ENCODE results near the gene RAPGEF3.

RAPGEF3 gene

DNA sequence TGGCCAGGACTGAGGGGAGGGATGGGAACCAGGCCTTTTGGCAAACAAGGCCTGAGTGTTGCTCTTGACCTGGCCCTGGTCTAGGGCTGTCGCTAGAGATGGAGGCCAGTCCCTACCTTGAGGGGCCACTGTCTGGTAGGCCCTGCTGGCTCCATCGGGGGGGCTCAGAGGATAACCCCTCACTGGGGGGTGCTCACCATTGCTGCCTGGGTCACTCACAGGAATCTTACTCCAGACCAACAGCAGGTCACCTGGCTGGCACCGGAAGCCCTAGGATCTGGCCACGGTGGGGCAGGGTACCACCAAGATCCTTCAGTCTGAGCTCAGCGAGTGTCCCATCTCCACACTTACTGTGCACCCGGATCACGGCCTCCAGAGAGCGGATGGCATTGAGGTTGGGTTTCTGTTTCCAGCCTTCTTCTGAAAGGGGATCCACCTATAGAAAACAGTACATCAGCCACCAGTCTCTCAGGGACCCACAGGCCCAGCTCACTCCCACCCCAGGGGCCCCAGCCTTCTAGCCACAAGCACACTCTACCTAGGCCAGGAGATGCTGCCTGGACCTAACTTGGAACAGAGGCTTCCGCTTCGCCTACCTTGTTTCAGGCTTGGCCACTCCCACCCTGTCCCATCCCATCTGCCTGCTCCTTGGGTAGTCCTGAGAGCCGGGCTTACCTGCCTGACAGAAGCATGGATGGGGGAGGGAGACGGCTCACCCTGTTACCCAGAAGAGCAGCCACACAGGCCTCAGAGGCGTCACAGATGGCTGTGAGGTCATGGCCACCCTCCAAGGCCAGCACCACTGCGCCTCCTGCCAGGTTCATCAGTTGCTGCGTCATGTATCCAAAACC is 26.6 kb upstream of the RAPGEF3 start:
- Histone ChIP-seq H3K27me3 (ENCODE audit: insufficient read depth, low read depth, severe bottlenecking) (no peaks in the 10 kb centered on the region), H3K36me3 (peaks cover 47% of the 10 kb centered on the region), H3K9me3 (ENCODE audit: severe bottlenecking) (no peaks in the 10 kb centered on the region), H3K4me3 (ENCODE audit: low read depth, low read length) (no peak overlapping the region), H3K27ac (no peak overlapping the region)
- DNase-seq, result peak; percentile 55
- TF ChIP-seq, protein P1, sequence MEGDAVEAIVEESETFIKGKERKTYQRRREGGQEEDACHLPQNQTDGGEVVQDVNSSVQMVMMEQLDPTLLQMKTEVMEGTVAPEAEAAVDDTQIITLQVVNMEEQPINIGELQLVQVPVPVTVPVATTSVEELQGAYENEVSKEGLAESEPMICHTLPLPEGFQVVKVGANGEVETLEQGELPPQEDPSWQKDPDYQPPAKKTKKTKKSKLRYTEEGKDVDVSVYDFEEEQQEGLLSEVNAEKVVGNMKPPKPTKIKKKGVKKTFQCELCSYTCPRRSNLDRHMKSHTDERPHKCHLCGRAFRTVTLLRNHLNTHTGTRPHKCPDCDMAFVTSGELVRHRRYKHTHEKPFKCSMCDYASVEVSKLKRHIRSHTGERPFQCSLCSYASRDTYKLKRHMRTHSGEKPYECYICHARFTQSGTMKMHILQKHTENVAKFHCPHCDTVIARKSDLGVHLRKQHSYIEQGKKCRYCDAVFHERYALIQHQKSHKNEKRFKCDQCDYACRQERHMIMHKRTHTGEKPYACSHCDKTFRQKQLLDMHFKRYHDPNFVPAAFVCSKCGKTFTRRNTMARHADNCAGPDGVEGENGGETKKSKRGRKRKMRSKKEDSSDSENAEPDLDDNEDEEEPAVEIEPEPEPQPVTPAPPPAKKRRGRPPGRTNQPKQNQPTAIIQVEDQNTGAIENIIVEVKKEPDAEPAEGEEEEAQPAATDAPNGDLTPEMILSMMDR (IDR thresholded peaks at IDR 0.05; ENCODE audit: low read depth, low read length), result peak; percentile 3; the same call in 1 of the 2 replicates

GRCh38 chr12:47783821-47784819 is 25.4 kb upstream of the RAPGEF3 start:
- H3K27me3 ChIP-seq (ENCODE audit: insufficient read depth, low read depth, severe bottlenecking), result no peaks in the 10 kb centered on the region
- H3K27ac ChIP-seq, result no peak overlapping the region
- peaks cover 47% of the 10 kb centered on the region for H3K36me3 ChIP-seq
- no peak overlapping the region for H3K4me3 ChIP-seq (ENCODE audit: low read depth, low read length)
- H3K9me3 ChIP-seq (ENCODE audit: severe bottlenecking), result no peaks in the 10 kb centered on the region
- no peak for DNase-seq
- TF ChIP-seq, protein P1 (IDR thresholded peaks at IDR 0.05; ENCODE audit: low read depth, low read length), result no peak

- Histone ChIP-seq H3K9me3 (ENCODE audit: severe bottlenecking) (no peaks in the 10 kb centered on the region), H3K27ac (no peak overlapping the region; the same call in 1 of the 2 replicates)
- TF ChIP-seq, protein P1 (IDR thresholded peaks at IDR 0.05; ENCODE audit: low read depth, low read length), result no peak
Measured at GRCh38 chr12:47783024-47783755, 24.5 kb upstream of the RAPGEF3 start.

DNA sequence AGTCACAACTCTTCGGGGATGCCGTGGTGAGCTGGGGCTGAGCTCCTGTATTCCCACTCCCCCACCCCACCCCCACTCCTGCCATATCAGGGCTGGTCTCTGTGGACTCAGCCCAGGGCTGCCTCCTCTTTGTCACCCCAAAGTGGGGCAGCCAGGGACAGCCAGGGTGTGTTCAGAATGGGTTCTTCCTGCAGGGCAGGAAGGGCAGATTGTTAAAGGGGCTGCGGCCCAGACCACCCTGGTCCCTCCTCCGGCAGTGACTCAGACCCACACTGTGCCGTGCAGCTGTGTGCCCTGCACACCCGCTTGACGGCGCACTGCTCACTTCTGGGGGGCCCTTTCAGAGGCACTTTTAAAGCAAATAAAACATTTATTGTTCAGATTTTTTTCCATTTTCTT is 23.7 kb upstream of the RAPGEF3 start:
- Histone ChIP-seq H3K27me3 (ENCODE audit: insufficient read depth, low read depth, severe bottlenecking) (no peaks in the 10 kb centered on the region), H3K4me3 (ENCODE audit: low read depth, low read length) (no peak overlapping the region), H3K36me3 (peaks cover 34% of the 10 kb centered on the region), H3K27ac (peak overlapping the region; percentile 35), H3K9me3 (ENCODE audit: severe bottlenecking) (no peaks in the 10 kb centered on the region)
- DNase-seq, result no peak
- TF ChIP-seq, protein P1 (IDR thresholded peaks at IDR 0.05; ENCODE audit: low read depth, low read length), result no peak

More at GRCh38 chr12:47783024-47783755, 24.5 kb upstream of the RAPGEF3 start:
- DNase-seq, result no peak
- H3K4me3 ChIP-seq (ENCODE audit: low read depth, low read length), result no peak overlapping the region
- H3K27me3 ChIP-seq (ENCODE audit: insufficient read depth, low read depth, severe bottlenecking), result no peaks in the 10 kb centered on the region
- H3K36me3 ChIP-seq, result peaks cover 42% of the 10 kb centered on the region
